SK-N-SH treated with all-trans-retinoic acid at 6 μM for 48 hours (cell line): Measurements from ENCODE around the gene CLSTN3.

Experiments used
- ATAC-seq: fragments of 200-7000 bp; cut with Tn5 transposase; 3 replicates; pipeline ENCODE4 v1.9.1; 2020; ENCODE audit warnings: mild to moderate bottlenecking, moderate library complexity
- ARNTL ChIP-seq: fragments of 450-650 bp; formaldehyde crosslinking; IDR thresholded peaks from 2 replicates; pipeline ENCODE4 v1.5.0; 2020; ENCODE audit warnings: low read depth, mild to moderate bottlenecking, moderate library complexity, borderline replicate concordance
- CSDC2 ChIP-seq: fragments of 250-450 bp; sonication (Bioruptor Pico); IDR thresholded peaks from 2 replicates; pipeline ENCODE4 v1.5.0; 2020; ENCODE audit warnings: mild to moderate bottlenecking, moderate library complexity
- ESRRG ChIP-seq: fragments of 250-450 bp; sonication (Bioruptor Pico); IDR thresholded peaks from 2 replicates; pipeline ENCODE4 v1.6.1; 2021; ENCODE audit warnings: mild to moderate bottlenecking
- GLIS3 ChIP-seq: fragments of 250-450 bp; sonication (Bioruptor Pico); IDR thresholded peaks from 2 replicates; pipeline ENCODE4 v1.5.0; 2020; ENCODE audit warnings: mild to moderate bottlenecking, moderate library complexity
- ISL1 ChIP-seq: fragments of 250-450 bp; sonication (Bioruptor Pico); IDR thresholded peaks from 2 replicates; pipeline ENCODE4 v2.1.2; 2022; ENCODE audit warnings: mild to moderate bottlenecking, moderate library complexity
- OSR1 ChIP-seq: fragments of 250-450 bp; sonication (Bioruptor Pico); IDR thresholded peaks from 2 replicates; pipeline ENCODE4 v1.8.0; 2022; ENCODE audit warnings: moderate library complexity, mild to moderate bottlenecking, inconsistent platforms
- PPARA ChIP-seq: fragments of 250-450 bp; sonication (Bioruptor Pico); IDR thresholded peaks from 2 replicates; pipeline ENCODE4 v1.5.0; 2020; ENCODE audit warnings: mild to moderate bottlenecking, borderline replicate concordance
- SNAI2 ChIP-seq: fragments of 250-450 bp; sonication (Bioruptor Pico); IDR thresholded peaks from 2 replicates; pipeline ENCODE4 v1.5.0; 2020; ENCODE audit warnings: mild to moderate bottlenecking, moderate library complexity
- TOX ChIP-seq: fragments of 250-450 bp; sonication (Bioruptor Pico); IDR thresholded peaks from 2 replicates; pipeline ENCODE4 v1.8.0; 2021; ENCODE audit warnings: mild to moderate bottlenecking, moderate library complexity, borderline replicate concordance
- ZC3H10 ChIP-seq: fragments of 250-450 bp; sonication (Bioruptor Pico); IDR thresholded peaks from 2 replicates; pipeline ENCODE4 v1.5.1; 2021; ENCODE audit warnings: mild to moderate bottlenecking, moderate library complexity
- ZFP3 ChIP-seq: fragments of 250-450 bp; sonication (Bioruptor Pico); IDR thresholded peaks from 2 replicates; pipeline ENCODE4 v1.5.0; 2020; ENCODE audit warnings: mild to moderate bottlenecking, moderate library complexity
- ZFP30 ChIP-seq: fragments of 450-650 bp; formaldehyde crosslinking; IDR thresholded peaks from 2 replicates; pipeline ENCODE4 v1.5.0; 2022; ENCODE audit warnings: mild to moderate bottlenecking, moderate library complexity
- ZNF565 ChIP-seq: fragments of 450-650 bp; formaldehyde crosslinking; conservative IDR thresholded peaks from 2 replicates; pipeline ENCODE4 v1.5.0; 2020; ENCODE audit warnings: low read depth, mild to moderate bottlenecking, moderate library complexity
- ZNF70 ChIP-seq: fragments of 450-650 bp; formaldehyde crosslinking; IDR thresholded peaks from 2 replicates; pipeline ENCODE4 v1.5.0; 2020; ENCODE audit warnings: mild to moderate bottlenecking, moderate library complexity
- ZNF8 ChIP-seq: fragments of 450-650 bp; formaldehyde crosslinking; IDR thresholded peaks from 2 replicates; pipeline ENCODE4 v1.5.0; 2020; ENCODE audit warnings: mild to moderate bottlenecking, moderate library complexity
- TF ChIP-seq, protein P1 (sequence below): fragments of 250-450 bp; sonication (Bioruptor Pico); IDR thresholded peaks from 2 replicates; pipeline ENCODE4 v1.5.1; 2021; ENCODE audit warnings: mild to moderate bottlenecking, moderate library complexity
- TF ChIP-seq, protein P2 (sequence below): fragments of 250-450 bp; sonication (Bioruptor Pico); IDR thresholded peaks from 2 replicates; pipeline ENCODE4 v1.5.1; 2020; ENCODE audit warnings: low read depth, mild to moderate bottlenecking, moderate library complexity
- TF ChIP-seq, protein P3 (sequence below): fragments of 250-450 bp; sonication (Bioruptor Pico); IDR thresholded peaks from 2 replicates; pipeline ENCODE4 v1.8.0; 2020; ENCODE audit warnings: mild to moderate bottlenecking, moderate library complexity, borderline replicate concordance
- TF ChIP-seq, protein P4 (sequence below): fragments of 250-450 bp; sonication (Bioruptor Pico); IDR thresholded peaks from 2 replicates; pipeline ENCODE4 v1.5.0; 2020; ENCODE audit warnings: mild to moderate bottlenecking, moderate library complexity

Gene CLSTN3

DNA sequence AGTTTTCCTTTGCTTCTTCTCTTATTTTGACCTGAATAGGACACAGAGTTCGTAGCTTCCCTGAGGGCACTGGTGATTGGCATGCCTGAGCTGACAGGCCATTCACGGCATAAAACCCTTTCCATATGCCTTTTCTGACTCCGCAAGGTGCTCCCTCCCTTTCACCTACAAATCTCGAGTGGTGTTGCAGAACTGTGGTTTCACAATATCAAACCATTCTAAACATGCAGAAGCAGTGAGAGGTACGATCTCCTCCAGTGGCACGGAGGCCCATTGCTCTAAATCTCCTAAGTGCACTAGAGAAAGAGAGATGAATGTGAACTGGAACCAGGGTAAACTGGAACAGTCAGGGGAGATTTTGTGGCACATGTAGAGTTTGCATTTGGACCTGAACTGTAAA, 23.9 kb downstream of the CLSTN3 start:
- no peak for ATAC-seq
- TF ChIP-seq PPARA (CRISPR knock-in tag) = no peak
- TF ChIP-seq ESRRG = no peak
- TF ChIP-seq, protein P1, sequence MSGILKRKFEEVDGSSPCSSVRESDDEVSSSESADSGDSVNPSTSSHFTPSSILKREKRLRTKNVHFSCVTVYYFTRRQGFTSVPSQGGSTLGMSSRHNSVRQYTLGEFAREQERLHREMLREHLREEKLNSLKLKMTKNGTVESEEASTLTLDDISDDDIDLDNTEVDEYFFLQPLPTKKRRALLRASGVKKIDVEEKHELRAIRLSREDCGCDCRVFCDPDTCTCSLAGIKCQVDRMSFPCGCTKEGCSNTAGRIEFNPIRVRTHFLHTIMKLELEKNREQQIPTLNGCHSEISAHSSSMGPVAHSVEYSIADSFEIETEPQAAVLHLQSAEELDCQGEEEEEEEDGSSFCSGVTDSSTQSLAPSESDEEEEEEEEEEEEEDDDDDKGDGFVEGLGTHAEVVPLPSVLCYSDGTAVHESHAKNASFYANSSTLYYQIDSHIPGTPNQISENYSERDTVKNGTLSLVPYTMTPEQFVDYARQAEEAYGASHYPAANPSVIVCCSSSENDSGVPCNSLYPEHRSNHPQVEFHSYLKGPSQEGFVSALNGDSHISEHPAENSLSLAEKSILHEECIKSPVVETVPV (CRISPR knock-in tag) = no peak
- TF ChIP-seq, protein P2, sequence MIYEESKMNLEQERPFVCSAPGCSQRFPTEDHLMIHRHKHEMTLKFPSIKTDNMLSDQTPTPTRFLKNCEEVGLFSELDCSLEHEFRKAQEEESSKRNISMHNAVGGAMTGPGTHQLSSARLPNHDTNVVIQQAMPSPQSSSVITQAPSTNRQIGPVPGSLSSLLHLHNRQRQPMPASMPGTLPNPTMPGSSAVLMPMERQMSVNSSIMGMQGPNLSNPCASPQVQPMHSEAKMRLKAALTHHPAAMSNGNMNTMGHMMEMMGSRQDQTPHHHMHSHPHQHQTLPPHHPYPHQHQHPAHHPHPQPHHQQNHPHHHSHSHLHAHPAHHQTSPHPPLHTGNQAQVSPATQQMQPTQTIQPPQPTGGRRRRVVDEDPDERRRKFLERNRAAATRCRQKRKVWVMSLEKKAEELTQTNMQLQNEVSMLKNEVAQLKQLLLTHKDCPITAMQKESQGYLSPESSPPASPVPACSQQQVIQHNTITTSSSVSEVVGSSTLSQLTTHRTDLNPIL (CRISPR knock-in tag) = no peak
- TF ChIP-seq TOX = no peak
- TF ChIP-seq, protein P3, sequence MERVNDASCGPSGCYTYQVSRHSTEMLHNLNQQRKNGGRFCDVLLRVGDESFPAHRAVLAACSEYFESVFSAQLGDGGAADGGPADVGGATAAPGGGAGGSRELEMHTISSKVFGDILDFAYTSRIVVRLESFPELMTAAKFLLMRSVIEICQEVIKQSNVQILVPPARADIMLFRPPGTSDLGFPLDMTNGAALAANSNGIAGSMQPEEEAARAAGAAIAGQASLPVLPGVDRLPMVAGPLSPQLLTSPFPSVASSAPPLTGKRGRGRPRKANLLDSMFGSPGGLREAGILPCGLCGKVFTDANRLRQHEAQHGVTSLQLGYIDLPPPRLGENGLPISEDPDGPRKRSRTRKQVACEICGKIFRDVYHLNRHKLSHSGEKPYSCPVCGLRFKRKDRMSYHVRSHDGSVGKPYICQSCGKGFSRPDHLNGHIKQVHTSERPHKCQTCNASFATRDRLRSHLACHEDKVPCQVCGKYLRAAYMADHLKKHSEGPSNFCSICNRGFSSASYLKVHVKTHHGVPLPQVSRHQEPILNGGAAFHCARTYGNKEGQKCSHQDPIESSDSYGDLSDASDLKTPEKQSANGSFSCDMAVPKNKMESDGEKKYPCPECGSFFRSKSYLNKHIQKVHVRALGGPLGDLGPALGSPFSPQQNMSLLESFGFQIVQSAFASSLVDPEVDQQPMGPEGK (CRISPR knock-in tag) = no peak
- TF ChIP-seq ARNTL (CRISPR knock-in tag) = no peak
- no peak for TF ChIP-seq OSR1 (CRISPR knock-in tag)
- TF ChIP-seq, protein P4, sequence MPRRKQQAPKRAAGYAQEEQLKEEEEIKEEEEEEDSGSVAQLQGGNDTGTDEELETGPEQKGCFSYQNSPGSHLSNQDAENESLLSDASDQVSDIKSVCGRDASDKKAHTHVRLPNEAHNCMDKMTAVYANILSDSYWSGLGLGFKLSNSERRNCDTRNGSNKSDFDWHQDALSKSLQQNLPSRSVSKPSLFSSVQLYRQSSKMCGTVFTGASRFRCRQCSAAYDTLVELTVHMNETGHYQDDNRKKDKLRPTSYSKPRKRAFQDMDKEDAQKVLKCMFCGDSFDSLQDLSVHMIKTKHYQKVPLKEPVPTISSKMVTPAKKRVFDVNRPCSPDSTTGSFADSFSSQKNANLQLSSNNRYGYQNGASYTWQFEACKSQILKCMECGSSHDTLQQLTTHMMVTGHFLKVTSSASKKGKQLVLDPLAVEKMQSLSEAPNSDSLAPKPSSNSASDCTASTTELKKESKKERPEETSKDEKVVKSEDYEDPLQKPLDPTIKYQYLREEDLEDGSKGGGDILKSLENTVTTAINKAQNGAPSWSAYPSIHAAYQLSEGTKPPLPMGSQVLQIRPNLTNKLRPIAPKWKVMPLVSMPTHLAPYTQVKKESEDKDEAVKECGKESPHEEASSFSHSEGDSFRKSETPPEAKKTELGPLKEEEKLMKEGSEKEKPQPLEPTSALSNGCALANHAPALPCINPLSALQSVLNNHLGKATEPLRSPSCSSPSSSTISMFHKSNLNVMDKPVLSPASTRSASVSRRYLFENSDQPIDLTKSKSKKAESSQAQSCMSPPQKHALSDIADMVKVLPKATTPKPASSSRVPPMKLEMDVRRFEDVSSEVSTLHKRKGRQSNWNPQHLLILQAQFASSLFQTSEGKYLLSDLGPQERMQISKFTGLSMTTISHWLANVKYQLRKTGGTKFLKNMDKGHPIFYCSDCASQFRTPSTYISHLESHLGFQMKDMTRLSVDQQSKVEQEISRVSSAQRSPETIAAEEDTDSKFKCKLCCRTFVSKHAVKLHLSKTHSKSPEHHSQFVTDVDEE (CRISPR knock-in tag) = no peak
- no peak for TF ChIP-seq ZNF565
- TF ChIP-seq SNAI2 (CRISPR knock-in tag) = no peak
- no peak for TF ChIP-seq ZFP30 (CRISPR knock-in tag)
- no peak for TF ChIP-seq GLIS3 (CRISPR knock-in tag)
- TF ChIP-seq CSDC2 (CRISPR knock-in tag) = no peak

DNA sequence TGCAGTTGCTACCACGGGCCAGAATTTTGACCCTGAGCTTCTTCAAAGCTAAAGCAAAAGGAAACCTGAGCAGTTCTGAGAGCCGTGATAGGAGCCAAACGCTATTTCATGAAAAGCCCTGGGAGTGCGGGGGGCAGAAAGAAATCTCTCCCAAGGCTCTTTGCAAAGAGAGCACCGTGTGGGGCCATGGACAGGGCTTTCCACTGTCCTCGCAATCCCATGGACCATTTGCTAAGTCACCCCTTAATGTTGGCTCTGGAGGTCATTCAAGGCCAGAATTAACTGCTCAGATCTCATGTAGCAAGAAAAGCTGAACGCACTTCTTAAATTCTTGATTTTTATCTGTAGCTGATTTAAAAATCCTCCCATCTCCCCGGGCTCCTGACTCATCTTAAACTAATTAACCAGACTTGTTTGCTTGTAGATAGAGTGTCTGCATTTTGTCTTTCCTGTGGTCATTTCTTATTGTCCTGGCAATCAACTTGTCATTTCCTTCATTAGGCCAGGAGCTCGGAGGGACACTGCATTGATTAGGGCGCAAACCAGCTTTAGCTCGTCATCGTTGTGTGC, 24.8 kb downstream of the CLSTN3 start:
- no peak for TF ChIP-seq ZFP3 (CRISPR knock-in tag)
- TF ChIP-seq OSR1 (CRISPR knock-in tag) = no peak
- no peak for TF ChIP-seq PPARA (CRISPR knock-in tag)
- TF ChIP-seq, protein P3 (CRISPR knock-in tag) = no peak
- TF ChIP-seq, protein P1 (CRISPR knock-in tag) = no peak
- no peak for TF ChIP-seq GLIS3 (CRISPR knock-in tag)
- TF ChIP-seq ESRRG = no peak

DNA sequence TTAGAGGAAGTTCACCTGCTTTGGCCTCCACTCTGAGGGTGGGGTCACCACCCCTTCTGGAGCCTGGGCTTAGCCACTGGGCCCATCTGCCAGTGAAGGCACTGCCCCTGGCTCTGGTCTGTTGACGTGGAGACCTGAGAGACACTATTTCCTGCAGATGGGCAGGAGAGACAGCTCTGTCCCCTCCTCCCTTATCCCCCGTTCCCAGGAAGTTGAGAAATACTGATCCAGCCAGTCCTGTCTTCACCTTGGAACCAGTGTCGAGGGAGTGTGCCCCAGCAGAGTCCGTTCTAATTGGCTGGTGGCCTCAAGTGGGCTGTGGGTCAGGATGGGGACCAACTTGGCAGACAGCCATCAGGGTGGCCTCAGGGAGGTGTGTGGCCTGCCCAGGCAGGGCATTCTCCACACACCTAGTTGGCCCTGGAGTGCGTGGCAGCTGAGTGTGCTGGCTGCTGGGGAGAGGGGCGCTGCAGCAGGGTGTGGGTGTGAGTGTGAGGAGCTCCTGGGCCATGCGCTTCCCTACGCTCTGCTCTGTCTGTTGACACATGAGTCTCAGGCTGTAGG, 25.4 kb downstream of the CLSTN3 start:
- ATAC-seq = peak; percentile 81
- TF ChIP-seq ZC3H10 (no peak), ZNF70 (CRISPR knock-in tag) (no peak), ARNTL (CRISPR knock-in tag) (no peak), ZFP30 (CRISPR knock-in tag) (no peak), GLIS3 (CRISPR knock-in tag) (no peak), ZNF565 (no peak), PPARA (CRISPR knock-in tag) (no peak), ISL1 (CRISPR knock-in tag) (no peak), TOX (no peak), ESRRG (no peak), ZNF8 (no peak)
- TF ChIP-seq, protein P1 (CRISPR knock-in tag) = no peak
- TF ChIP-seq, protein P3 (CRISPR knock-in tag) = no peak

More for the DNA sequence above, 24.8 kb downstream of the CLSTN3 start:
- ATAC-seq = peak; percentile 62
